Body of pancreas (tissue), 4 donors: Measurements from ENCODE around the gene NTPCR. TPM values are rescaled to one million over a fixed set of nuclear protein-coding genes. Genes with fewer than 3 reads are reported as not detected.

Experiments used
- ATAC-seq: fragments of 150-250 bp; one replicate; pipeline ENCODE4 v1.9.1; 2016
- DNase-seq, 4 donors: peaks; one replicate each; pipeline ENCODE4 v3.0.0-alpha.2; 2019
- H3K27ac ChIP-seq, 4 donors: fragments of 200-600 bp; sonication (generic); 1 replicate in 3 of 4; 2 replicates in 1 of 4; pipeline versions ENCODE4 v1.5.1 to v1.6.1; 2016 to 2019; ENCODE audit warnings: mild to moderate bottlenecking in 1 of 4, mixed read lengths in 1 of 4, moderate library complexity in 1 of 4
- H3K27me3 ChIP-seq, 2 donors: fragments of 200-600 bp; sonication (generic); one replicate each; pipeline ENCODE4 v1.6.0; 2016; ENCODE audit warnings: mild to moderate bottlenecking in 1 of 2
- H3K36me3 ChIP-seq, 2 donors: fragments of 200-600 bp; sonication (generic); replicated peaks in 1 of 2; 2 replicates each; pipeline ENCODE4 v1.5.1; 2016; ENCODE audit warnings: low read depth in 2 of 2; ENCODE audit not compliant: insufficient read depth in 1 of 2
- H3K4me1 ChIP-seq: fragments of 200-600 bp; sonication (generic); one replicate; pipeline ENCODE4 v1.6.0; 2016
- H3K4me3 ChIP-seq, 2 donors: fragments of 200-600 bp; sonication (generic); 1 replicate in 1 of 2; 2 replicates in 1 of 2; pipeline ENCODE4 v1.5.1; 2016 to 2019
- H3K9me3 ChIP-seq, 3 donors: fragments of 200-600 bp; sonication (generic); 1 replicate in 2 of 3; 2 replicates in 1 of 3; pipeline ENCODE4 v1.5.1; 2016
- POLR2A ChIP-seq, 3 donors: fragments of 450-650 bp; IDR thresholded peaks; one replicate each; pipeline ENCODE4 v1.6.1; 2016; ENCODE audit warnings: antibody characterized with exemption in 3 of 3, mild to moderate bottlenecking in 2 of 3
- WGBS, 2 donors: methylation state at CpG; one replicate each; pipeline ENCODE4 v1.1.5; 2017; 5-methylcytosine and 5-hydroxymethylcytosine counted together
- intact Hi-C: fragments of 100-400 bp; cut with DNase I; formaldehyde crosslinking; loops from one replicate; pipeline ENCODE4 v1.15.1; 2023
- total RNA-seq, 2 donors: library from RNA; depleted of rRNA; stranded (reverse); fragments of >200 nt; gene quantifications; one replicate each; pipeline ENCODE4 v1.1.0, GENCODE V29; 2016
- TF ChIP-seq, protein P1 (sequence below), 7 experiments: fragments of 450-650 bp in 4 of 7; fragments of 200-600 bp in 3 of 7; sonication (generic) in 3 of 7; IDR thresholded peaks; one replicate each; pipeline ENCODE4 v1.5.1; 2016 to 2019; ENCODE audit warnings: antibody characterized with exemption in 7 of 7

The NTPCR gene
- total RNA-seq, 2 donors from 2014 or later = 8.2 to 14.3 TPM

DNA sequence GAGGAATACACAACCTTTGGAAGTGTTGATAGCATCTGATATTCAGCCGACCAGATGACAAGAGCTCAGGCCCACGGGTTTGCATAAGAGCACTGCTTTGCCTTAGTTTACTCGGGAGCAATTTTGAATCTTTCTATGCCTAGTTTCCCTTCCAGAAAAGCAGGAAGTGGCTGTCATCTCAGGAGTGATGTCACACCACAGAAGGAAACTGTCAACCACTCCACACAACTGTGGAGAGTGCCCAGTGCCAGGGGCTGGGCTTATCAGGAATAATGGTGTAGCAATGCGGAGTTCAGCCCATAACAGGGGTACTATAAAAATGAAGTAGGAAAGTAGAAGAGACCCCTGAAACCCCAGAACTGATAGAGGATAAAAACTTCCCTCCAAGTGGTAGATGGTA lies 28.4 kb downstream of the NTPCR start:
- H3K27ac ChIP-seq = peak overlapping the region in 1 of 4 donors; percentile 13
- ATAC-seq (no peak), DNase-seq (no peak)
- TF ChIP-seq, protein P1, sequence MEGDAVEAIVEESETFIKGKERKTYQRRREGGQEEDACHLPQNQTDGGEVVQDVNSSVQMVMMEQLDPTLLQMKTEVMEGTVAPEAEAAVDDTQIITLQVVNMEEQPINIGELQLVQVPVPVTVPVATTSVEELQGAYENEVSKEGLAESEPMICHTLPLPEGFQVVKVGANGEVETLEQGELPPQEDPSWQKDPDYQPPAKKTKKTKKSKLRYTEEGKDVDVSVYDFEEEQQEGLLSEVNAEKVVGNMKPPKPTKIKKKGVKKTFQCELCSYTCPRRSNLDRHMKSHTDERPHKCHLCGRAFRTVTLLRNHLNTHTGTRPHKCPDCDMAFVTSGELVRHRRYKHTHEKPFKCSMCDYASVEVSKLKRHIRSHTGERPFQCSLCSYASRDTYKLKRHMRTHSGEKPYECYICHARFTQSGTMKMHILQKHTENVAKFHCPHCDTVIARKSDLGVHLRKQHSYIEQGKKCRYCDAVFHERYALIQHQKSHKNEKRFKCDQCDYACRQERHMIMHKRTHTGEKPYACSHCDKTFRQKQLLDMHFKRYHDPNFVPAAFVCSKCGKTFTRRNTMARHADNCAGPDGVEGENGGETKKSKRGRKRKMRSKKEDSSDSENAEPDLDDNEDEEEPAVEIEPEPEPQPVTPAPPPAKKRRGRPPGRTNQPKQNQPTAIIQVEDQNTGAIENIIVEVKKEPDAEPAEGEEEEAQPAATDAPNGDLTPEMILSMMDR (IDR thresholded peaks at IDR 0.05) = no peak
- H3K4me3 ChIP-seq = no peak overlapping the region
- intact Hi-C loops = no loop called here
- no peaks in the 10 kb centered on the region for H3K9me3 ChIP-seq
- no peaks in the 10 kb centered on the region for H3K36me3 ChIP-seq
- 64 to 67% methylated on average over 4 of the region's 4 CpGs for WGBS, 2 donors
- H3K27me3 ChIP-seq = no peaks in the 10 kb centered on the region
- H3K4me1 ChIP-seq = peaks cover 14% of the 10 kb centered on the region

DNA sequence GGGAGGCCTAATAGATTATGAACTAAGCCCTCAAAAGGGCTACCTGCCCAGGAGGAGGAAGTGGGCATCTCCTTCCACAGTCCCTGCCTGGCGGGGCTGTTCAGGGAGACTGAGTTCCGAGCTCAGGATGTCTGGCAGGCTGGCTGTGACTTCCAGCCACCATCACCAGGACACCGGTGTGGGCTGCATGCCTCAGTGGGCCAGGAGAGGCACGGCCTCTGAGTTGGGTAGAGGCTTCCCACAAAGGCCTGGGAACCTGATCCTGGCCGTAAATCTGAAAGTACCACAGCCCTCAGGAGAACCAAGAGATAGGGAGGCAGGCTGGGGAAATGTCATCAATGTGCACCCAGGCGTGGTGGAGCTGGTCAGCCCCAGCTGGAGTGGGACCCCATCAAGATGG lies 29.1 kb downstream of the NTPCR start:
- intact Hi-C loops = no loop called here

DNA sequence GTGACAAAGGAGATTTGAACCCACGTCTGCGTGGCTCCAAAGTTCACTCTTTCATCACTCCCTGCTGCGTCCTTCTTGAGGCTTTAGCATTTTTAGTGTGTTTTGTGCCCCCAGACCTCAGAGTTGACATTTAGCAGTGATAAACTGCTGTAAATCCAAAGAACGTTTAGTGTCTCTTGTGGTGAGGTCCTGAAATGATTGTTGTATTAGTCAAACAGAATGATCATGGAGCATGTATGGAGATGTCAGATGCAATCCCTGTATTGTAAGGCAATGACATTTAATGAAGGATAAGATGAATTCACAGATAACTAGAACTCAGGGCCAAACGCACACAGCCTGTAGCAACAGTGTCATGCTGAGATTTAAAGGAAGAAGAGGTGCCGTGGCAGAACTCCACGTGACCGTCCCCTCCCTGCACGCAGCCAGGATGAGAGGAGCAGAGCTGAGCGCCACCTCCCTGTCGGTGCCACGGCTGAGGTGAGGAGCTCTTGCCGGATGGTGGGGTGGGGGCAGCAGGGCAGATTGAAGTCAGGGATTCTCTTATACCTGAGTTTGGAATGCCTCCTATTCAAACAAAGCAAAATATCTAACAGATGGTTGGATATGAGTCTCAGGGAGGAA lies 30.1 kb downstream of the NTPCR start:
- WGBS, 2 donors = 74 to 82% methylated on average over 11 to 13 of the region's 13 CpGs
- no peaks in the 10 kb centered on the region for H3K9me3 ChIP-seq
- H3K27me3 ChIP-seq = no peaks in the 10 kb centered on the region
- ATAC-seq (no peak), DNase-seq (no peak)
- peaks cover 2% of the 10 kb centered on the region for H3K4me1 ChIP-seq
- intact Hi-C loops = no loop called here
- no peak overlapping the region for H3K4me3 ChIP-seq
- H3K27ac ChIP-seq = no peak overlapping the region
- no peaks in the 10 kb centered on the region for H3K36me3 ChIP-seq
- no peak for TF ChIP-seq POLR2A (IDR thresholded peaks at IDR 0.05)
- TF ChIP-seq, protein P1 (IDR thresholded peaks at IDR 0.05) = no peak

More for the DNA sequence above, 29.1 kb downstream of the NTPCR start:
- 94% methylated on average over 3 to 6 of the region's 6 CpGs for WGBS, 2 donors
- H3K36me3 ChIP-seq = no peaks in the 10 kb centered on the region
- ATAC-seq = no peak
- no peaks in the 10 kb centered on the region for H3K9me3 ChIP-seq
- H3K4me1 ChIP-seq = peaks cover 11% of the 10 kb centered on the region
- H3K4me3 ChIP-seq = no peak overlapping the region
- no peaks in the 10 kb centered on the region for H3K27me3 ChIP-seq
- no peak for DNase-seq
- no peak for TF ChIP-seq POLR2A (IDR thresholded peaks at IDR 0.05)
- TF ChIP-seq, protein P1 (IDR thresholded peaks at IDR 0.05) = no peak
- H3K27ac ChIP-seq = no peak overlapping the region

DNA sequence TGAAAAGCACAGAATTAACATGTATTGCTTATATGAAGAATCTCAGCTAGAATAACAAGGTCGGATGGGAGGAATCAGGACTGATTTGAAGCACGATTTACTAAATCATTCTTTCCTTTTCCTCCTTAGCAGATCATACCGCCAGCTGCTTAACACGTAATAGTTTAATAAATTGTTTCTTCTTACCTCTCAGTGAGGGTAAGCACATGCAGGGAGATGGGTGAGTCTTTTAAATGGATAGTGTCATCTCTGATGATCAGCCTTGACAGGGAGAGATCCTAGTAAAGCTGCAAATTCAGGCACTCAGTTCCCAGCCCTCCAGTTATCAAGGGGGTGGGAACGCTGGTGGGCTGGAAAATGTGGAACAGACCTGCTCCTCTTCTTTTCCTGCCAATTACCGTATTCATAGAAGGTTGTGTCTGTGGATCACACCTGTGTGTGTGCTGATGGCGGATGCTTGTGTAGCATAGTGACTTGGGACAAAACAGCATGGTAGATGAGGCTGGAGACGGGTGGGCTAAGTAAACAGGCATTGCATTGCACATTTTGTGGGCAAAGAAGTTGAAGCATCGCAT lies 30.7 kb downstream of the NTPCR start:
- intact Hi-C loops = no loop called here
- TF ChIP-seq, protein P1 (IDR thresholded peaks at IDR 0.05) = no peak
- TF ChIP-seq POLR2A (IDR thresholded peaks at IDR 0.05) = no peak
- Histone ChIP-seq H3K9me3 (no peaks in the 10 kb centered on the region), H3K27me3 (no peaks in the 10 kb centered on the region), H3K4me1 (no peaks in the 10 kb centered on the region), H3K27ac (no peak overlapping the region), H3K36me3 (no peaks in the 10 kb centered on the region), H3K4me3 (no peak overlapping the region)
- DNase-seq (no peak), ATAC-seq (no peak)
- 78% methylated on average over 9 of the region's 9 CpGs for WGBS, 2 donors
